ENCODE measurements around the gene CALML5.

Gene CALML5

GRCh38 chr10:5456563-5456962 lies 42.8 kb downstream of the CALML5 start:
- Histone ChIP-seq H3K27ac (ENCODE audit: low read length) (no peak overlapping the region), H3K9me3 (ENCODE audit: insufficient read depth, low read length) (no peaks in the 10 kb centered on the region), H3K4me1 (ENCODE audit: low read length) (no peaks in the 10 kb centered on the region), H4K20me1 (ENCODE audit: insufficient read depth, low read length) (no peaks in the 10 kb centered on the region), H3K36me3 (replicated peaks; ENCODE audit: low read depth, low read length) (peaks cover 45% of the 10 kb centered on the region), H3K4me2 (ENCODE audit: low read length) (no peak overlapping the region), H3K4me3 (ENCODE audit: low read length) (no peak overlapping the region), H2AFZ (ENCODE audit: low read depth, low read length) (no peak overlapping the region), H3K9ac (ENCODE audit: low read length) (no peak overlapping the region), H3K27me3 (ENCODE audit: low read depth, low read length) (no peaks in the 10 kb centered on the region), H3K79me2 (ENCODE audit: low read length) (no peaks in the 10 kb centered on the region)
- TF ChIP-seq EZH2phosphoT487 (IDR thresholded peaks at IDR 0.05; ENCODE audit: low read depth) = no peak
- TF ChIP-seq, protein P1, sequence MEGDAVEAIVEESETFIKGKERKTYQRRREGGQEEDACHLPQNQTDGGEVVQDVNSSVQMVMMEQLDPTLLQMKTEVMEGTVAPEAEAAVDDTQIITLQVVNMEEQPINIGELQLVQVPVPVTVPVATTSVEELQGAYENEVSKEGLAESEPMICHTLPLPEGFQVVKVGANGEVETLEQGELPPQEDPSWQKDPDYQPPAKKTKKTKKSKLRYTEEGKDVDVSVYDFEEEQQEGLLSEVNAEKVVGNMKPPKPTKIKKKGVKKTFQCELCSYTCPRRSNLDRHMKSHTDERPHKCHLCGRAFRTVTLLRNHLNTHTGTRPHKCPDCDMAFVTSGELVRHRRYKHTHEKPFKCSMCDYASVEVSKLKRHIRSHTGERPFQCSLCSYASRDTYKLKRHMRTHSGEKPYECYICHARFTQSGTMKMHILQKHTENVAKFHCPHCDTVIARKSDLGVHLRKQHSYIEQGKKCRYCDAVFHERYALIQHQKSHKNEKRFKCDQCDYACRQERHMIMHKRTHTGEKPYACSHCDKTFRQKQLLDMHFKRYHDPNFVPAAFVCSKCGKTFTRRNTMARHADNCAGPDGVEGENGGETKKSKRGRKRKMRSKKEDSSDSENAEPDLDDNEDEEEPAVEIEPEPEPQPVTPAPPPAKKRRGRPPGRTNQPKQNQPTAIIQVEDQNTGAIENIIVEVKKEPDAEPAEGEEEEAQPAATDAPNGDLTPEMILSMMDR (IDR thresholded peaks at IDR 0.05; ENCODE audit: low read depth, low read length) = no peak

- no peak overlapping the region for H3K4me3 ChIP-seq (ENCODE audit: low read length)
- H3K79me2 ChIP-seq (ENCODE audit: low read length) = peaks cover 7% of the 10 kb centered on the region
- H3K9ac ChIP-seq (ENCODE audit: low read length) = no peak overlapping the region
- H3K27ac ChIP-seq (ENCODE audit: low read length) = no peak overlapping the region
- no peaks in the 10 kb centered on the region for H4K20me1 ChIP-seq (ENCODE audit: insufficient read depth, low read length)
- peaks cover 41% of the 10 kb centered on the region for H3K36me3 ChIP-seq (replicated peaks; ENCODE audit: low read depth, low read length)
- H3K27me3 ChIP-seq (ENCODE audit: low read depth, low read length) = no peaks in the 10 kb centered on the region
- H3K4me1 ChIP-seq (ENCODE audit: low read length) = no peaks in the 10 kb centered on the region; the same call in 1 of the 2 replicates
- no peak overlapping the region for H2AFZ ChIP-seq (ENCODE audit: low read depth, low read length)
- no peak overlapping the region for H3K4me2 ChIP-seq (ENCODE audit: low read length)
- no peaks in the 10 kb centered on the region for H3K9me3 ChIP-seq (ENCODE audit: insufficient read depth, low read length)
- TF ChIP-seq EZH2phosphoT487 (IDR thresholded peaks at IDR 0.05; ENCODE audit: low read depth) = no peak
- TF ChIP-seq, protein P1 (IDR thresholded peaks at IDR 0.05; ENCODE audit: low read depth, low read length) = no peak
These were observed 45.5 kb downstream of the CALML5 start for GRCh38 chr10:5453749-5454489.

DNA sequence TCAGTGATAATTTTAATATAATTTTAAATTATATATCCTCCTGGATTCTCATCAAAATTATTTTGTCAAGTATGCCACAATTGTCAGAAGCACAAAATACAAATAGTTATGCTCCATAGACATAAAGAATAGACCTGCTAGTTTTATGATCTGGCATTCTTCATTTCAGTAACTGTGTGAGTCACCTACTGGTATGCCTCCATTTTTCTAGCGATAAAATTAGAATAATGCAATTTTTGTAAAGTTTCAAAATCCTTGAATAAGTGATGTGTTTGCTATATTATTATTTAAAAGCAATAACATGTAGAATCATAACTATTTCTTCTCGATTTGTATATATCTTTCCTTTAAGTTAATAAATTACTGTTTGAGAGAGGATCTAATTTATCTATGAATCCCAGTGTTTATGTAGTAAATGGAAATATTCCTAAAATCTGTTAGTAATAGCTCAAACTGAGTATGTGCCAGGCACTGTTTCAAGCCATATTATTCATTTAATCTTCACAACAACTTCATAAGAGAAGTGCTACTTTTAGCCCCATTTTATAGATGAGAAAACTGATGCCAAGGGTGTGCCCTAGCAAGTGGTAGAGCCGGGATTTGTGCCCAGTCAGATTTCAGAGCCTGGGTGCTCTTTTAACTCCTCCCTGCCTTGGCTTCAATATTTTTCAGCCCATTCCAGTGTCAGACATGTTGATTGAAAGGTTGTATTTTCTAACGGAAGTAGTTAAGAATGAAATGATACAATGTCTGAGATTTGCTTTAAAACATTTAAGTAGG lies 48.6 kb downstream of the CALML5 start:
- no peak overlapping the region for H3K27ac ChIP-seq (ENCODE audit: low read length)
- H3K79me2 ChIP-seq (ENCODE audit: low read length) = peaks cover 11% of the 10 kb centered on the region
- TF ChIP-seq, protein P1 (IDR thresholded peaks at IDR 0.05; ENCODE audit: low read depth, low read length) = no peak
- TF ChIP-seq EZH2phosphoT487 (IDR thresholded peaks at IDR 0.05; ENCODE audit: low read depth) = no peak
- H3K9me3 ChIP-seq (ENCODE audit: insufficient read depth, low read length) = no peaks in the 10 kb centered on the region
- H4K20me1 ChIP-seq (ENCODE audit: insufficient read depth, low read length) = no peaks in the 10 kb centered on the region
- no peak overlapping the region for H3K9ac ChIP-seq (ENCODE audit: low read length)
- no peak overlapping the region for H3K4me2 ChIP-seq (ENCODE audit: low read length)
- no peaks in the 10 kb centered on the region for H3K27me3 ChIP-seq (ENCODE audit: low read depth, low read length)
- H3K4me3 ChIP-seq (ENCODE audit: low read length) = no peak overlapping the region
- no peak overlapping the region for H2AFZ ChIP-seq (ENCODE audit: low read depth, low read length)
- H3K4me1 ChIP-seq (ENCODE audit: low read length) = peaks cover 30% of the 10 kb centered on the region
- peaks cover 25% of the 10 kb centered on the region for H3K36me3 ChIP-seq (replicated peaks; ENCODE audit: low read depth, low read length)

- peaks cover 30% of the 10 kb centered on the region for H3K4me1 ChIP-seq (ENCODE audit: low read length)
- H3K79me2 ChIP-seq (ENCODE audit: low read length) = peaks cover 11% of the 10 kb centered on the region
- H3K4me2 ChIP-seq (ENCODE audit: low read length) = no peak overlapping the region
- H3K36me3 ChIP-seq (replicated peaks; ENCODE audit: low read depth, low read length) = peaks cover 27% of the 10 kb centered on the region
- H3K27ac ChIP-seq (ENCODE audit: low read length) = no peak overlapping the region
- no peaks in the 10 kb centered on the region for H3K27me3 ChIP-seq (ENCODE audit: low read depth, low read length)
- H2AFZ ChIP-seq (ENCODE audit: low read depth, low read length) = no peak overlapping the region
- TF ChIP-seq, protein P1 (IDR thresholded peaks at IDR 0.05; ENCODE audit: low read depth, low read length) = no peak
- H3K9ac ChIP-seq (ENCODE audit: low read length) = no peak overlapping the region
- no peaks in the 10 kb centered on the region for H4K20me1 ChIP-seq (ENCODE audit: insufficient read depth, low read length)
- H3K9me3 ChIP-seq (ENCODE audit: insufficient read depth, low read length) = no peaks in the 10 kb centered on the region
- H3K4me3 ChIP-seq (ENCODE audit: low read length) = no peak overlapping the region
These were observed 49.5 kb downstream of the CALML5 start for GRCh38 chr10:5449823-5450222.
